Neuronal stem cell (in vitro differentiated cells): ENCODE measurements around the gene REEP5.

Experiments
- DNase-seq: peaks from one replicate; pipeline ENCODE4 v3.0.0-alpha.2; 2013; ENCODE audit warnings: low spot score
- H2AFZ ChIP-seq: one replicate; pipeline ENCODE4 v1.6.1; 2013; ENCODE audit warnings: mild to moderate bottlenecking, low read length, inconsistent platforms
- H2AK5ac ChIP-seq: 2 replicates; pipeline ENCODE4 v1.6.1; 2013; ENCODE audit warnings: low read depth, mild to moderate bottlenecking, inconsistent platforms, low read length, moderate library complexity, mixed read lengths
- H2BK120ac ChIP-seq: 2 replicates; pipeline ENCODE4 v1.6.1; 2013; ENCODE audit warnings: low read depth, mild to moderate bottlenecking, inconsistent platforms, low read length, moderate library complexity, mixed read lengths
- H2BK12ac ChIP-seq: one replicate; pipeline ENCODE4 v1.6.1; 2013; ENCODE audit warnings: low read length, inconsistent platforms
- H2BK15ac ChIP-seq: 2 replicates; pipeline ENCODE4 v1.6.1; 2013; ENCODE audit warnings: mild to moderate bottlenecking, low read length, inconsistent platforms, mixed read lengths
- H2BK5ac ChIP-seq: one replicate; pipeline ENCODE4 v1.6.1; 2013; ENCODE audit warnings: inconsistent platforms, mild to moderate bottlenecking, low read length, moderate library complexity
- H3K14ac ChIP-seq: one replicate; pipeline ENCODE4 v1.6.1; 2013; ENCODE audit warnings: low read length, inconsistent platforms
- H3K18ac ChIP-seq: 2 replicates; pipeline ENCODE4 v1.6.1; 2013; ENCODE audit warnings: low read length, inconsistent platforms
- H3K23ac ChIP-seq: 2 replicates; pipeline ENCODE4 v1.6.1; 2013; ENCODE audit warnings: low read depth, mild to moderate bottlenecking, mixed read lengths, low read length, inconsistent platforms; ENCODE audit not compliant: poor library complexity
- H3K27ac ChIP-seq: replicated peaks from 3 replicates; pipeline ENCODE4 v1.5.1; 2013; ENCODE audit warnings: low read length, inconsistent platforms
- H3K27me3 ChIP-seq, 3 experiments: 2 replicates each; pipeline ENCODE4 v1.6.1; 2013; ENCODE audit warnings: low read length in 3 of 3, mild to moderate bottlenecking in 2 of 3, inconsistent platforms in 1 of 3, low read depth in 1 of 3, mixed read lengths in 1 of 3, moderate library complexity in 1 of 3; ENCODE audit not compliant: control insufficient read depth in 3 of 3, insufficient read depth in 3 of 3
- H3K36me3 ChIP-seq, 2 donors: replicated peaks in 1 of 2; 2 replicates each; pipeline ENCODE4 v1.6.1; 2013; ENCODE audit warnings: low read length in 2 of 2; ENCODE audit not compliant: control insufficient read depth in 2 of 2, insufficient read depth in 2 of 2
- H3K4ac ChIP-seq: 2 replicates; pipeline ENCODE4 v1.6.1; 2013; ENCODE audit warnings: inconsistent platforms, mild to moderate bottlenecking, low read length, moderate library complexity
- H3K4me1 ChIP-seq, 2 donors: 1 replicate in 1 of 2; 2 replicates in 1 of 2; pipeline ENCODE4 v1.6.1; 2013; ENCODE audit warnings: low read length in 2 of 2, low read depth in 1 of 2; ENCODE audit not compliant: control insufficient read depth in 2 of 2, insufficient read depth in 1 of 2
- H3K4me2 ChIP-seq: one replicate; pipeline ENCODE4 v1.6.1; 2013; ENCODE audit warnings: mild to moderate bottlenecking, low read length, inconsistent platforms; ENCODE audit not compliant: insufficient read depth, poor library complexity, severe bottlenecking
- H3K4me3 ChIP-seq, 2 donors: 2 replicates each; pipeline ENCODE4 v1.5.1; 2013; ENCODE audit warnings: low read length in 2 of 2, mild to moderate bottlenecking in 2 of 2, inconsistent platforms in 1 of 2, moderate library complexity in 1 of 2
- H3K79me1 ChIP-seq: one replicate; pipeline ENCODE4 v1.6.1; 2013; ENCODE audit warnings: low read depth, mild to moderate bottlenecking, inconsistent platforms, low read length, moderate library complexity
- H3K9ac ChIP-seq: one replicate; pipeline ENCODE4 v1.6.1; 2013; ENCODE audit warnings: mild to moderate bottlenecking, low read depth, low read length, inconsistent platforms; ENCODE audit not compliant: poor library complexity
- H3K9me3 ChIP-seq, 2 donors: replicated peaks in 1 of 2; 2 replicates each; pipeline versions ENCODE3 to v1.6.1; 2013; ENCODE audit warnings: low read length in 2 of 2, mild to moderate bottlenecking in 2 of 2, inconsistent platforms in 1 of 2, low read depth in 1 of 2, mixed read lengths in 1 of 2, moderate library complexity in 1 of 2; ENCODE audit not compliant: control insufficient read depth in 2 of 2, insufficient read depth in 1 of 2
- H4K8ac ChIP-seq: one replicate; pipeline ENCODE4 v1.6.1; 2013; ENCODE audit warnings: low read depth, mild to moderate bottlenecking, inconsistent platforms, low read length, moderate library complexity
- H4K91ac ChIP-seq: one replicate; pipeline ENCODE4 v1.6.1; 2013; ENCODE audit warnings: low read length, low read depth, mild to moderate bottlenecking, inconsistent platforms; ENCODE audit not compliant: poor library complexity
- WGBS, 2 donors: extraction: QIAGEN DNeasy Blood & Tissue Kit; methylation state at CpG; one replicate each; pipeline ENCODE4 v1.1.7; 2013; ENCODE audit warnings: missing lambda C conversion rate in 2 of 2, mixed read lengths in 1 of 2; ENCODE audit not compliant: insufficient read length in 2 of 2, insufficient replicate concordance in 1 of 2; ENCODE audit errors: extremely low coverage in 2 of 2; 5-methylcytosine and 5-hydroxymethylcytosine counted together

Gene REEP5

GRCh38 chr5:112933105-112933504 lies 11.1 kb upstream of the REEP5 start:
- WGBS, 2 donors: no CpG with 5 or more reads among the region's 1 CpG
- H3K9ac ChIP-seq: no peak overlapping the region
- no peak for DNase-seq
- H4K8ac ChIP-seq: no peak overlapping the region
- H2BK5ac ChIP-seq: no peak overlapping the region
- no peak overlapping the region for H3K27ac ChIP-seq
- no peak overlapping the region for H2AFZ ChIP-seq
- H3K4me3 ChIP-seq: no peak overlapping the region
- H3K23ac ChIP-seq: no peak overlapping the region
- peaks cover 0 to 10% of the 10 kb centered on the region in 2 donors for H3K4me1 ChIP-seq
- no peak overlapping the region for H2BK120ac ChIP-seq
- H3K4ac ChIP-seq: no peak overlapping the region
- no peaks in the 10 kb centered on the region for H3K79me1 ChIP-seq
- no peak overlapping the region for H2BK15ac ChIP-seq
- H3K14ac ChIP-seq: no peak overlapping the region
- no peak overlapping the region for H2AK5ac ChIP-seq
- H3K18ac ChIP-seq: no peak overlapping the region
- H3K4me2 ChIP-seq: no peak overlapping the region
- H3K27me3 ChIP-seq: peaks cover 0 to 16% (median 0%) of the 10 kb centered on the region in 3 experiments
- no peak overlapping the region for H4K91ac ChIP-seq
- H3K9me3 ChIP-seq: no peaks in the 10 kb centered on the region
- no peak overlapping the region for H2BK12ac ChIP-seq
- H3K36me3 ChIP-seq: no peaks in the 10 kb centered on the region

DNA sequence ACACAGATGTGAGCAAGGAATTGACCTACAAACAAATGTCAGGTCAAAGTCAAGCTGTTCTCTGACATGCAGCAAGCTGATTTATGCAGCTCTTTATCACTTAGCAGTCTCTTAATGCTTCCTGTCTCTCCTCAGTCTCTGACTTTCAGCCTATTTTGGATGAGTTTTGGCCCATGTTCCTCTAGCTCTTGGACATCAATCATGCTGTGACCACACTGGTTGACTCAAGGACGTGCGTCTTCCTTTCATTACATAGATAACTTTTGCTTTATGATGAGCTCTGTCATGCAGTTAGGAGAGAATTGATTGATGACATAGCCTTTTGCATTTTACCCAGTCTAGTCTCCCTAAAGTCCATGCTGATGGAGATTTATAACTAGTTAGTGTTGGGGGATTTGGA lies 9.4 kb upstream of the REEP5 start:
- no peaks in the 10 kb centered on the region for H3K9me3 ChIP-seq
- no peak overlapping the region for H2BK12ac ChIP-seq
- H2AK5ac ChIP-seq: no peak overlapping the region
- H2BK5ac ChIP-seq: no peak overlapping the region
- H3K18ac ChIP-seq: no peak overlapping the region
- no peak overlapping the region for H3K9ac ChIP-seq
- no peak overlapping the region for H3K14ac ChIP-seq
- no peaks in the 10 kb centered on the region for H3K79me1 ChIP-seq
- no peak overlapping the region for H4K8ac ChIP-seq
- H3K4me1 ChIP-seq: peaks cover 0 to 10% of the 10 kb centered on the region in 2 donors
- H3K27me3 ChIP-seq: peaks cover 0 to 16% (median 0%) of the 10 kb centered on the region in 3 experiments
- H3K4me2 ChIP-seq: no peak overlapping the region
- no peak overlapping the region for H2BK15ac ChIP-seq
- H3K4ac ChIP-seq: no peak overlapping the region
- no peak overlapping the region for H3K27ac ChIP-seq
- no peak overlapping the region for H3K4me3 ChIP-seq
- no peak overlapping the region for H3K23ac ChIP-seq
- DNase-seq: no peak
- H2AFZ ChIP-seq: no peak overlapping the region
- H2BK120ac ChIP-seq: no peak overlapping the region
- WGBS, 2 donors: no CpG with 5 or more reads among the region's 2 CpGs
- no peak overlapping the region for H4K91ac ChIP-seq
- H3K36me3 ChIP-seq: no peaks in the 10 kb centered on the region

GRCh38 chr5:112930082-112930344 lies 8.0 kb upstream of the REEP5 start:
- no peak overlapping the region for H3K27ac ChIP-seq
- DNase-seq: no peak
- H3K9me3 ChIP-seq: no peaks in the 10 kb centered on the region
- H3K18ac ChIP-seq: no peak overlapping the region
- no peak overlapping the region for H3K4ac ChIP-seq
- H4K91ac ChIP-seq: no peak overlapping the region
- no peak overlapping the region for H2AFZ ChIP-seq
- H2BK15ac ChIP-seq: no peak overlapping the region
- no peaks in the 10 kb centered on the region for H3K79me1 ChIP-seq
- no peak overlapping the region for H2BK120ac ChIP-seq
- H3K14ac ChIP-seq: no peak overlapping the region
- peaks cover 0 to 10% of the 10 kb centered on the region in 2 donors for H3K4me1 ChIP-seq
- no peaks in the 10 kb centered on the region for H3K36me3 ChIP-seq
- WGBS, 2 donors: no CpG with 5 or more reads among the region's 1 CpG
- H2BK5ac ChIP-seq: no peak overlapping the region
- H2BK12ac ChIP-seq: no peak overlapping the region
- no peak overlapping the region for H3K23ac ChIP-seq
- no peak overlapping the region for H2AK5ac ChIP-seq
- no peak overlapping the region for H3K4me3 ChIP-seq
- H4K8ac ChIP-seq: no peak overlapping the region
- H3K27me3 ChIP-seq: peaks cover 0 to 13% (median 0%) of the 10 kb centered on the region in 3 experiments
- H3K9ac ChIP-seq: no peak overlapping the region
- H3K4me2 ChIP-seq: no peak overlapping the region

DNA sequence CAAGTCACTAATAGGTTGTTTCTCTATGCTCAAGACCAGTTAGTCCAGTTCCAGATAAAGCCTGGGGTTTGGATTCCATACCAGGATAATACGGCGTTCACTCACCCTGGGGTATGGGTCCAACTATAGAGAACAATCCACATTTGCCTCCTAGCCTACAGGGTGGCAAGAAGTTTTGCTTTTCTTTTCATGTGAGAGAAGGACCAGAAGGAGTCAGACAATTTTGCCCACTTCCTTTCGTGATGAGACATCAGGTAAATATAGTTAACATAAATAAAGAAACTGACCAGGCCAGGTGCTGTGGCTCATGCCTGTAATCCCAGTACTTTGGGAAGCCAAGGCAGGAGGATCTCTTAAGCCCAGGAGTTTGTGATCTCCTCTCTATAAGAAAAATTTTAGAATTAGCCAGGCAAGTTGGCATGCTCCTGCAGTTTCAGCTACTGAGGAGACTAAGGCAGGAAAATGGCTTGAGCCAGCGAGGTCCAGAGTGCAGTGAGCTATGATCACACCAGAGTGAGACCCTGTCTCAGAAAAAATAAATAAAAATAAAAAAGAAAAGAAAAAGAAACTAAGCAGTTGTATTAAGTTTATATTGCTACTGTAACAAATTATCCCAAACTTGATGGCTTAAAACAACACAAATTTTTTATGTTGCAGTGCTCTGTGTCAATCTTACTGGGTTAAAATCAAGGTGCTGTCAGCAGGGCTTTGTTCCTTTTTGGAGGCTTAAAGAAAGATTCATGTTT lies 7.5 kb upstream of the REEP5 start:
- no peak overlapping the region for H2AFZ ChIP-seq
- H3K27ac ChIP-seq: no peak overlapping the region
- H2AK5ac ChIP-seq: no peak overlapping the region
- DNase-seq: no peak
- no peak overlapping the region for H2BK12ac ChIP-seq
- no peak overlapping the region for H4K8ac ChIP-seq
- no peak overlapping the region for H3K23ac ChIP-seq
- no peak overlapping the region for H3K14ac ChIP-seq
- H3K36me3 ChIP-seq: no peaks in the 10 kb centered on the region
- H3K4me3 ChIP-seq: no peak overlapping the region
- no peak overlapping the region for H3K18ac ChIP-seq
- no peak overlapping the region for H2BK5ac ChIP-seq
- no peak overlapping the region for H4K91ac ChIP-seq
- peaks cover 0 to 10% of the 10 kb centered on the region in 2 donors for H3K4me1 ChIP-seq
- WGBS, 2 donors: no CpG with 5 or more reads among the region's 4 CpGs
- H3K27me3 ChIP-seq: peaks cover 0 to 13% (median 0%) of the 10 kb centered on the region in 3 experiments
- no peak overlapping the region for H2BK15ac ChIP-seq
- no peak overlapping the region for H2BK120ac ChIP-seq
- no peaks in the 10 kb centered on the region for H3K9me3 ChIP-seq
- no peak overlapping the region for H3K9ac ChIP-seq
- H3K79me1 ChIP-seq: no peaks in the 10 kb centered on the region
- H3K4me2 ChIP-seq: no peak overlapping the region
- no peak overlapping the region for H3K4ac ChIP-seq
